GM12878 (cell line): ENCODE data around the gene RIC1. TPM values are rescaled to one million over a fixed set of nuclear protein-coding genes. Genes with fewer than 3 reads are reported as not detected.

Source experiments
- ATAC-seq: fragments of 200-7000 bp; cut with Tn5 transposase; 3 replicates; pipeline ENCODE4 v1.9.1; 2020; ENCODE audit warnings: mild to moderate bottlenecking, moderate library complexity
- BruUV-seq: library from RNA; stranded (reverse); fragments of 400-500 nt; replicated peaks from 2 replicates; lab custom pipeline; 2021; lab: Mats Ljungman, UMichigan
- CTCF ChIA-PET: fragments of 300-600 bp; sonication (Branson Sonifier 250); formaldehyde crosslinking; extraction: SDS; loops from one replicate; lab custom pipeline; 2021; ENCODE audit warnings: inconsistent platforms; lab: Yijun Ruan, JAX
- POLR2A ChIA-PET: fragments of 350-600 bp; formaldehyde crosslinking; extraction: SDS; loops from one replicate; lab custom pipeline; 2021; ENCODE audit warnings: inconsistent platforms; lab: Charles Lee
- RAD21 ChIA-PET: fragments of 300-600 bp; sonication (Branson Sonifier 250); formaldehyde crosslinking; loops from one replicate; lab custom pipeline; 2023; ENCODE audit warnings: antibody characterized with exemption; ENCODE audit not compliant: unreplicated experiment; lab: Charles Lee
- SMC1A ChIA-PET: fragments of 300-600 bp; sonication (Branson Sonifier 250); formaldehyde crosslinking; loops from one replicate; lab custom pipeline; 2023; ENCODE audit not compliant: unreplicated experiment, uncharacterized antibody; lab: Charles Lee
- DNase-seq: peaks from one replicate; pipeline ENCODE4 v3.0.0-alpha.2; 2011; ENCODE audit warnings: low read depth, low spot score
- FAIRE-seq: peaks from 3 replicates; lab custom pipeline; 2011; peaks lifted over from hg19 to GRCh38; lab: Jason Lieb, UNC
- H2AFZ ChIP-seq: 2 replicates; pipeline ENCODE4 v1.6.0; 2011; ENCODE audit warnings: low read depth, low read length, control low read depth; ENCODE audit not compliant: control insufficient read depth
- H3K27ac ChIP-seq: 2 replicates; pipeline ENCODE4 v1.5.1; 2011; ENCODE audit warnings: control low read depth; ENCODE audit not compliant: control insufficient read depth, insufficient read depth
- H3K27me3 ChIP-seq, 2 experiments: replicated peaks in 1 of 2; 2 replicates each; pipeline versions ENCODE4 v1.6.0 to v1.6.1; 2011; ENCODE audit warnings: low read length in 1 of 2; ENCODE audit not compliant: control insufficient read depth in 2 of 2, insufficient read depth in 2 of 2
- H3K36me3 ChIP-seq, 2 experiments: 2 replicates each; pipeline ENCODE4 v1.5.1; 2011; ENCODE audit warnings: low read length in 1 of 2; ENCODE audit not compliant: control insufficient read depth in 2 of 2, insufficient read depth in 2 of 2
- H3K4me1 ChIP-seq: 2 replicates; pipeline ENCODE4 v1.6.1; 2011; ENCODE audit warnings: mild to moderate bottlenecking, low read length, moderate library complexity, mixed read lengths; ENCODE audit not compliant: control insufficient read depth, insufficient read depth
- H3K4me2 ChIP-seq: 2 replicates; pipeline ENCODE4 v1.6.0; 2011; ENCODE audit warnings: control low read depth; ENCODE audit not compliant: control insufficient read depth, insufficient read depth
- H3K4me3 ChIP-seq: fragments of 200-600 bp; sonication (generic); 2 replicates; pipeline ENCODE4 v1.5.1; 2016
- H3K79me2 ChIP-seq: 2 replicates; pipeline ENCODE4 v1.6.0; 2011; ENCODE audit warnings: low read length; ENCODE audit not compliant: control insufficient read depth, insufficient read depth
- H3K9ac ChIP-seq: 2 replicates; pipeline ENCODE4 v1.8.0; 2011; ENCODE audit warnings: low read length, control low read depth, mixed read lengths; ENCODE audit not compliant: control insufficient read depth, insufficient read depth
- H3K9me3 ChIP-seq: replicated peaks from 3 replicates; pipeline ENCODE4 v1.5.1; 2011; ENCODE audit warnings: mild to moderate bottlenecking, low read length; ENCODE audit not compliant: control insufficient read depth, insufficient read depth
- H4K20me1 ChIP-seq: 2 replicates; pipeline ENCODE4 v1.6.0; 2011; ENCODE audit not compliant: control insufficient read depth, insufficient read depth
- ATF7 ChIP-seq: fragments of 450-650 bp; IDR thresholded peaks from 2 replicates; pipeline ENCODE4 v1.6.1; 2016; ENCODE audit warnings: low read depth, mild to moderate bottlenecking
- BMI1 ChIP-seq: fragments of 450-650 bp; IDR thresholded peaks from 2 replicates; pipeline ENCODE4 v1.6.1; 2016; ENCODE audit warnings: mild to moderate bottlenecking, moderate library complexity, borderline replicate concordance
- CHD4 ChIP-seq: fragments of 200-600 bp; sonication (generic); IDR thresholded peaks from 2 replicates; pipeline ENCODE4 v1.6.1; 2016; ENCODE audit warnings: mild to moderate bottlenecking
- CREB1 ChIP-seq: IDR thresholded peaks from 2 replicates; pipeline ENCODE4 v1.6.1; 2012; ENCODE audit warnings: low read depth, mild to moderate bottlenecking, inconsistent platforms
- DPF2 ChIP-seq: fragments of 450-650 bp; IDR thresholded peaks from 2 replicates; pipeline ENCODE4 v1.6.1; 2017; ENCODE audit warnings: mild to moderate bottlenecking
- MEF2A ChIP-seq: IDR thresholded peaks from 2 replicates; pipeline ENCODE4 v1.6.1; 2011; ENCODE audit warnings: low read depth, mild to moderate bottlenecking, low read length, moderate library complexity; ENCODE audit not compliant: insufficient read depth
- NFYB ChIP-seq: IDR thresholded peaks from 2 replicates; pipeline ENCODE4 v1.6.1; 2011; ENCODE audit warnings: low read depth, mild to moderate bottlenecking, low read length, improper control_type of control experiment, moderate library complexity; ENCODE audit not compliant: insufficient read depth
- NR2C2 ChIP-seq: IDR thresholded peaks from 2 replicates; pipeline ENCODE4 v1.6.1; 2011; ENCODE audit warnings: borderline replicate concordance, low read depth; ENCODE audit not compliant: control insufficient read depth, insufficient read length
- NR2F1 ChIP-seq: fragments of 450-650 bp; conservative IDR thresholded peaks from 2 replicates; pipeline ENCODE4 v1.6.1; 2017; ENCODE audit warnings: mild to moderate bottlenecking
- POLR2AphosphoS5 ChIP-seq: IDR thresholded peaks from 2 replicates; pipeline ENCODE4 v1.6.1; 2011; ENCODE audit warnings: mild to moderate bottlenecking, low read length, inconsistent platforms
- SMAD1 ChIP-seq: fragments of 450-650 bp; IDR thresholded peaks from 2 replicates; pipeline ENCODE4 v1.6.1; 2018; ENCODE audit warnings: mild to moderate bottlenecking, low read depth; ENCODE audit not compliant: partially characterized antibody
- WGBS: methylation state at CpG from one replicate; pipeline ENCODE4 v1.1.6; 2016; ENCODE audit warnings: low lambda C conversion rate; ENCODE audit not compliant: insufficient replicate concordance, insufficient coverage; ENCODE audit errors: missing lambda C conversion rate; 5-methylcytosine and 5-hydroxymethylcytosine counted together
- in situ Hi-C: fragments of 300-500 bp; cut with MboI; formaldehyde crosslinking; loops from 9 replicates; pipeline ENCODE4 v1.14.3; 2018; ENCODE audit warnings: mixed read lengths
- intact Hi-C: fragments of 100-400 bp; cut with micrococcal nuclease; formaldehyde crosslinking; loops from one replicate; pipeline ENCODE4 v1.14.2; 2022; ENCODE audit not compliant: unreplicated experiment
- polyA plus RNA-seq, 11 experiments: library from polyadenylated mRNA; depleted of rRNA in 4 of 11; unstranded in 6 of 11; stranded (reverse) in 5 of 11; fragments of >200 nt; fragmentation: Nextera tagmentation in 4 of 11; fragmentation: Illumina TruSeq in 1 of 11; extraction: Ambion mirVana in 4 of 11; extraction: Trizol in 1 of 11; gene quantifications; 1 replicate in 1 of 11; 2 replicates in 10 of 11; pipeline versions ENCODE4 v1.2.1 to v1.2.3, GENCODE V29; 2011 to 2016; ENCODE audit warnings: inconsistent platforms in 2 of 11, missing spikeins in 2 of 11, low read depth in 1 of 11
- total RNA-seq, 4 experiments: library from RNA; depleted of rRNA in 3 of 4; stranded (reverse); fragments of >200 nt in 3 of 4; fragmentation: Illumina TruSeq in 1 of 4; extraction: Trizol in 1 of 4; gene quantifications; 2 replicates each; pipeline versions ENCODE4 v1.2.1 to v1.2.3, GENCODE V29; 2013 to 2021
- TF ChIP-seq, protein P1 (sequence below): fragments of 450-650 bp; formaldehyde crosslinking; IDR thresholded peaks from 2 replicates; pipeline ENCODE4 v1.4.0; 2020; ENCODE audit warnings: mild to moderate bottlenecking, moderate library complexity
- TF ChIP-seq, protein P2 (sequence below): IDR thresholded peaks from 2 replicates; pipeline ENCODE4 v1.6.1; 2012; ENCODE audit warnings: low read depth, low read length, improper control_type of control experiment

Gene RIC1
- total and polyA plus RNA-seq, 10 of the 15 experiments (the other 5 are each of a cell fraction or from before 2014, with no cell fraction given): 6.2 to 59.8 (median 33.3) TPM

DNA sequence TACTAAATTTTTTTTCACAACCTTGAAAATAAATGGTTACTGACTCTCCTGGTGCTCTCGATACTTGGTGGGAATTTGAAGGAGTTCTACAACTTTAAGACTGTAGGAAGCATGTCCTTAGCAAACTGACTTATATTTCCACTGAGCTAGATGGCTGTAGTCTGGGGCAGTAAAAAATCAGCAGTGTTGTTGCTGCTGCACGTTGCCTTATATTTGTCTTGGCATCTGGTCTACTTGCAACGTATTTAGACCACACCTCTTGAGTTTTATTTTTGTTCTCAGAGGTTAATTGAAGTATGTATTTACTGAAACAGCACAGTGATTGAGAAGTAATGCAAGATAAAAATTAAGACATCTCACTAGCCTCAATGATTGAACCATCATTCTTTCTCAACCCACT, 127.7 kb downstream of the RIC1 start:
- H3K36me3 ChIP-seq: peaks cover 0 to 17% of the 10 kb centered on the region in 2 experiments; a peak in 2 of 4 replicates
- intact Hi-C loops: no loop called here
- BruUV-seq: no TSS peak
- in situ Hi-C loops: no loop called here
- DNase-seq (no peak), ATAC-seq (no peak), FAIRE-seq (no peak)
- ChIA-PET RAD21 (interaction anchor here (0.8 kb wide), 1 partner anchor 76 kb away, joined by 3 read pairs; the partner anchor contains the start of gene ERMP1), CTCF (interaction anchor here (0.8 to 1.6 kb wide), 5 partner anchors 12 to 297 kb away, joined by 3 to 5 read pairs (median 3); no protein-coding TSS in a partner anchor), POLR2A (interaction anchor here (0.7 kb wide), 1 partner anchor 429 kb away, joined by 9 read pairs; no protein-coding TSS in a partner anchor), SMC1A (interaction anchor here (0.9 to 1.2 kb wide), 3 partner anchors 14 to 134 kb away, joined by 3 read pairs; no protein-coding TSS in a partner anchor)
- H3K4me2 ChIP-seq: no peak overlapping the region
- 98% methylated on average over 3 of the region's 3 CpGs for WGBS
- TF ChIP-seq SMAD1 (no peak), POLR2AphosphoS5 (no peak), BMI1 (no peak), ATF7 (no peak), CREB1 (no peak), NR2F1 (no peak), DPF2 (no peak), CHD4 (no peak), NFYB (no peak), NR2C2 (no peak), MEF2A (no peak)
- TF ChIP-seq, protein P1, sequence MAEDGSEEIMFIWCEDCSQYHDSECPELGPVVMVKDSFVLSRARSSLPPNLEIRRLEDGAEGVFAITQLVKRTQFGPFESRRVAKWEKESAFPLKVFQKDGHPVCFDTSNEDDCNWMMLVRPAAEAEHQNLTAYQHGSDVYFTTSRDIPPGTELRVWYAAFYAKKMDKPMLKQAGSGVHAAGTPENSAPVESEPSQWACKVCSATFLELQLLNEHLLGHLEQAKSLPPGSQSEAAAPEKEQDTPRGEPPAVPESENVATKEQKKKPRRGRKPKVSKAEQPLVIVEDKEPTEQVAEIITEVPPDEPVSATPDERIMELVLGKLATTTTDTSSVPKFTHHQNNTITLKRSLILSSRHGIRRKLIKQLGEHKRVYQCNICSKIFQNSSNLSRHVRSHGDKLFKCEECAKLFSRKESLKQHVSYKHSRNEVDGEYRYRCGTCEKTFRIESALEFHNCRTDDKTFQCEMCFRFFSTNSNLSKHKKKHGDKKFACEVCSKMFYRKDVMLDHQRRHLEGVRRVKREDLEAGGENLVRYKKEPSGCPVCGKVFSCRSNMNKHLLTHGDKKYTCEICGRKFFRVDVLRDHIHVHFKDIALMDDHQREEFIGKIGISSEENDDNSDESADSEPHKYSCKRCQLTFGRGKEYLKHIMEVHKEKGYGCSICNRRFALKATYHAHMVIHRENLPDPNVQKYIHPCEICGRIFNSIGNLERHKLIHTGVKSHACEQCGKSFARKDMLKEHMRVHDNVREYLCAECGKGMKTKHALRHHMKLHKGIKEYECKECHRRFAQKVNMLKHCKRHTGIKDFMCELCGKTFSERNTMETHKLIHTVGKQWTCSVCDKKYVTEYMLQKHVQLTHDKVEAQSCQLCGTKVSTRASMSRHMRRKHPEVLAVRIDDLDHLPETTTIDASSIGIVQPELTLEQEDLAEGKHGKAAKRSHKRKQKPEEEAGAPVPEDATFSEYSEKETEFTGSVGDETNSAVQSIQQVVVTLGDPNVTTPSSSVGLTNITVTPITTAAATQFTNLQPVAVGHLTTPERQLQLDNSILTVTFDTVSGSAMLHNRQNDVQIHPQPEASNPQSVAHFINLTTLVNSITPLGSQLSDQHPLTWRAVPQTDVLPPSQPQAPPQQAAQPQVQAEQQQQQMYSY (CRISPR knock-in tag): no peak
- TF ChIP-seq, protein P2, sequence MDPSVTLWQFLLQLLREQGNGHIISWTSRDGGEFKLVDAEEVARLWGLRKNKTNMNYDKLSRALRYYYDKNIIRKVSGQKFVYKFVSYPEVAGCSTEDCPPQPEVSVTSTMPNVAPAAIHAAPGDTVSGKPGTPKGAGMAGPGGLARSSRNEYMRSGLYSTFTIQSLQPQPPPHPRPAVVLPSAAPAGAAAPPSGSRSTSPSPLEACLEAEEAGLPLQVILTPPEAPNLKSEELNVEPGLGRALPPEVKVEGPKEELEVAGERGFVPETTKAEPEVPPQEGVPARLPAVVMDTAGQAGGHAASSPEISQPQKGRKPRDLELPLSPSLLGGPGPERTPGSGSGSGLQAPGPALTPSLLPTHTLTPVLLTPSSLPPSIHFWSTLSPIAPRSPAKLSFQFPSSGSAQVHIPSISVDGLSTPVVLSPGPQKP: no peak
- no peaks in the 10 kb centered on the region; the same call in 1 of the 2 replicates for H3K4me1 ChIP-seq
- no peaks in the 10 kb centered on the region for H3K79me2 ChIP-seq
- no peak overlapping the region for H3K27ac ChIP-seq
- no peak overlapping the region for H2AFZ ChIP-seq
- H4K20me1 ChIP-seq: no peaks in the 10 kb centered on the region
- no peak overlapping the region for H3K4me3 ChIP-seq
- H3K27me3 ChIP-seq: no peaks in the 10 kb centered on the region
- no peak overlapping the region for H3K9ac ChIP-seq
- no peaks in the 10 kb centered on the region for H3K9me3 ChIP-seq
